RWPE2 (cell line): Measurements from ENCODE around the gene MFAP2.
"Not testable (repeated sequence)": the region's sequence is repeated elsewhere in the genome, so short reads cannot be mapped to it uniquely, and the experiment has no call there.

Experiments used
- ATAC-seq: fragments of 200-7000 bp; cut with Tn5 transposase; 3 replicates; pipeline ENCODE4 v1.9.1; 2021; ENCODE audit warnings: low read depth
- DNase-seq: peaks from one replicate; pipeline ENCODE4 v3.0.0-alpha.2; 2020; ENCODE audit warnings: low spot score
- H3K27ac ChIP-seq: fragments of 450-650 bp; 2 replicates; pipeline ENCODE4 v1.5.1; 2017; ENCODE audit warnings: mild to moderate bottlenecking; ENCODE audit not compliant: poor library complexity, severe bottlenecking
- H3K27me3 ChIP-seq: fragments of 250-450 bp; sonication (Bioruptor Pico); 2 replicates; pipeline ENCODE4 v1.5.1; 2021; ENCODE audit warnings: mild to moderate bottlenecking, moderate library complexity; ENCODE audit not compliant: insufficient read depth, poor library complexity, severe bottlenecking
- H3K36me3 ChIP-seq: fragments of 250-450 bp; sonication (Bioruptor Pico); 2 replicates; pipeline ENCODE4 v1.5.1; 2020; ENCODE audit warnings: low read depth, mild to moderate bottlenecking, moderate library complexity
- H3K4me1 ChIP-seq: fragments of 250-450 bp; sonication (Bioruptor Pico); 2 replicates; pipeline ENCODE4 v1.5.1; 2021; ENCODE audit warnings: mild to moderate bottlenecking, moderate library complexity; ENCODE audit not compliant: insufficient read depth, poor library complexity, severe bottlenecking
- H3K4me3 ChIP-seq: fragments of 250-450 bp; sonication (Bioruptor Pico); 2 replicates; pipeline ENCODE4 v1.5.1; 2021; ENCODE audit warnings: mild to moderate bottlenecking, moderate library complexity; ENCODE audit not compliant: severe bottlenecking
- H3K9me3 ChIP-seq: fragments of 250-450 bp; sonication (Bioruptor Pico); 2 replicates; pipeline ENCODE4 v1.5.1; 2021; ENCODE audit warnings: mild to moderate bottlenecking, moderate library complexity; ENCODE audit not compliant: severe bottlenecking
- CTCF ChIP-seq: fragments of 450-650 bp; IDR thresholded peaks from one replicate; pipeline ENCODE4 v1.5.1; 2017; ENCODE audit warnings: mild to moderate bottlenecking, moderate library complexity; ENCODE audit not compliant: poor library complexity, severe bottlenecking

Gene MFAP2

GRCh38 chr1:16955186-16955585 lies 25.2 kb downstream of the MFAP2 start:
- Histone ChIP-seq H3K4me1 (no peaks in the 10 kb centered on the region), H3K27ac (no peak overlapping the region), H3K9me3 (no peaks in the 10 kb centered on the region), H3K27me3 (no peaks in the 10 kb centered on the region), H3K36me3 (no peaks in the 10 kb centered on the region), H3K4me3 (no peak overlapping the region)
- DNase-seq (peak; percentile 50), ATAC-seq (no peak)
- no peak for TF ChIP-seq CTCF

- Histone ChIP-seq H3K36me3 (no peaks in the 10 kb centered on the region), H3K27me3 (no peaks in the 10 kb centered on the region), H3K4me3 (no peak overlapping the region), H3K4me1 (peaks cover 4% of the 10 kb centered on the region), H3K9me3 (no peaks in the 10 kb centered on the region), H3K27ac (no peak overlapping the region)
- TF ChIP-seq CTCF: no peak
- ATAC-seq: no peak
- DNase-seq: no peak
Observed at GRCh38 chr1:16954579-16954978, 25.8 kb downstream of the MFAP2 start.

GRCh38 chr1:16952376-16952775 lies 28.0 kb downstream of the MFAP2 start:
- H3K4me1 ChIP-seq: peaks cover 19% of the 10 kb centered on the region
- not testable (repeated sequence) for H3K36me3 ChIP-seq, H3K4me3 ChIP-seq, H3K27ac ChIP-seq, DNase-seq, H3K27me3 ChIP-seq, ATAC-seq, H3K9me3 ChIP-seq

GRCh38 chr1:16949026-16949425 lies 31.4 kb downstream of the MFAP2 start:
- not testable (repeated sequence) for H3K27me3 ChIP-seq, H3K36me3 ChIP-seq, DNase-seq, H3K9me3 ChIP-seq, H3K4me3 ChIP-seq
- peak overlapping the region; percentile 85 for H3K27ac ChIP-seq
- H3K4me1 ChIP-seq: peaks cover 19% of the 10 kb centered on the region
- peak; percentile 56 for ATAC-seq

GRCh38 chr1:16948282-16948891 lies 32.0 kb downstream of the MFAP2 start:
- Histone ChIP-seq H3K4me1 (peaks cover 19% of the 10 kb centered on the region), H3K27ac (peak overlapping the region; percentile 85)
- ATAC-seq (peak; percentile 94), DNase-seq (peak; percentile 98)
- not testable (repeated sequence) for H3K36me3 ChIP-seq, H3K9me3 ChIP-seq, H3K4me3 ChIP-seq, H3K27me3 ChIP-seq

- H3K27me3 ChIP-seq: no peaks in the 10 kb centered on the region
- ATAC-seq (no peak), DNase-seq (no peak)
- H3K27ac ChIP-seq: no peak overlapping the region
- H3K9me3 ChIP-seq: no peaks in the 10 kb centered on the region
- no peak overlapping the region for H3K4me3 ChIP-seq
- peaks cover 19% of the 10 kb centered on the region for H3K4me1 ChIP-seq
- TF ChIP-seq CTCF: no peak
- no peaks in the 10 kb centered on the region; the same call in 1 of the 2 replicates for H3K36me3 ChIP-seq
Observed at GRCh38 chr1:16946646-16947045, 33.8 kb downstream of the MFAP2 start.

GRCh38 chr1:16946185-16946584 lies 34.2 kb downstream of the MFAP2 start:
- H3K36me3 ChIP-seq, H3K27me3 ChIP-seq, H3K9me3 ChIP-seq, DNase-seq, H3K4me3 ChIP-seq, H3K27ac ChIP-seq, ATAC-seq: not testable (repeated sequence)
- peaks cover 19% of the 10 kb centered on the region for H3K4me1 ChIP-seq

GRCh38 chr1:16945512-16945911 lies 34.9 kb downstream of the MFAP2 start:
- not testable (repeated sequence) for H3K4me3 ChIP-seq, H3K36me3 ChIP-seq, H3K27me3 ChIP-seq, ATAC-seq, DNase-seq, H3K9me3 ChIP-seq, H3K27ac ChIP-seq
- peaks cover 19% of the 10 kb centered on the region for H3K4me1 ChIP-seq
